OCI-LY3 (cell line): ENCODE data around the gene SLC52A3.

Experiments
- H2AFZ ChIP-seq: fragments of 200-600, 300-600 bp; shearing (Covaris generic); 2 replicates; pipeline ENCODE4 v1.6.0; 2014; ENCODE audit warnings: antibody characterized with exemption, low read depth, low read length
- H3K27ac ChIP-seq: fragments of 200-600, 300-600 bp; sonication (generic); 2 replicates; pipeline ENCODE4 v1.5.1; 2014; ENCODE audit warnings: mild to moderate bottlenecking, low read length, moderate library complexity, mixed read lengths
- H3K27me3 ChIP-seq: fragments of 200-600, 300-600 bp; sonication (generic); 2 replicates; pipeline ENCODE4 v1.6.1; 2014; ENCODE audit warnings: low read depth, low read length, mixed read lengths
- H3K36me3 ChIP-seq: fragments of 200-600, 300-600 bp; sonication (generic); replicated peaks from 2 replicates; pipeline ENCODE3; 2014; ENCODE audit warnings: low read depth, low read length, mixed read lengths
- H3K4me1 ChIP-seq: fragments of 300-600, 200-600 bp; sonication (generic); 2 replicates; pipeline ENCODE4 v1.6.1; 2014; ENCODE audit warnings: low read length, mixed read lengths
- H3K4me2 ChIP-seq: fragments of 200-600, 300-600 bp; sonication (generic); 2 replicates; pipeline ENCODE4 v1.6.1; 2014; ENCODE audit warnings: low read length, mixed read lengths
- H3K4me3 ChIP-seq: fragments of 300-600, 200-600 bp; sonication (generic); 2 replicates; pipeline ENCODE4 v1.5.1; 2014; ENCODE audit warnings: antibody characterized with exemption, mild to moderate bottlenecking, low read length, moderate library complexity
- H3K79me2 ChIP-seq: fragments of 300-600, 200-600 bp; shearing (Covaris generic); 2 replicates; pipeline ENCODE4 v1.6.1; 2014; ENCODE audit warnings: mild to moderate bottlenecking, low read length, mixed read lengths
- H3K9ac ChIP-seq: fragments of 300-600, 200-600 bp; shearing (Covaris generic); 2 replicates; pipeline ENCODE4 v1.6.0; 2014; ENCODE audit warnings: mild to moderate bottlenecking, low read length, moderate library complexity
- H3K9me3 ChIP-seq: fragments of 200-600, 300-600 bp; shearing (Covaris generic); 2 replicates; pipeline ENCODE4 v1.6.1; 2014; ENCODE audit warnings: low read length, mixed read lengths; ENCODE audit not compliant: insufficient read depth
- H4K20me1 ChIP-seq: fragments of 200-600, 300-600 bp; sonication (generic); 2 replicates; pipeline ENCODE4 v1.6.1; 2016; ENCODE audit warnings: low read length, mixed read lengths; ENCODE audit not compliant: insufficient read depth
- EZH2phosphoT487 ChIP-seq: fragments of 200-600 bp; shearing (Covaris generic); IDR thresholded peaks from 2 replicates; pipeline ENCODE4 v1.6.1; 2018; ENCODE audit warnings: antibody characterized with exemption, mixed run types, low read depth
- TF ChIP-seq, protein P1 (sequence below): fragments of 200-600, 300-600 bp; sonication (generic); IDR thresholded peaks from 2 replicates; pipeline ENCODE4 v1.5.1; 2014; ENCODE audit warnings: antibody characterized with exemption, low read length, low read depth

Gene SLC52A3

DNA sequence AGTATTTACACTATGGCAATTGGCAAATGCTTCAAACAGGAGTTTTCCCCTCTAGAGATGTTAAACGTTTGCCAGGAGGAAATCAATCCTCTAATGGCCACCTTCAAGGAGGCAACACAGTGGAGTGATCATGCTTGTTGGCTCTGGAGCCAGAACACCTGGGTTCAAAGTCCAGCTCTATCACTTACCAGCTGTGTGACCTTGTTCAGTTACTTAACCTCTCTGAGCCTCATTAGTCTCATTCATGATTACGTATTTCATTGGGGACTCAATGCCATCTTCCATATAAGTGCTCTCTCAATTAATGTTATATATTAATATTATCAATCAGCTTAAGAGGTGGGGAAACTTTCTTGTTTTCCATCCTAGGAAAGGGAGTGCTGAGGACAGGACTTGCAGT, 26.1 kb downstream of the SLC52A3 start:
- no peaks in the 10 kb centered on the region for H3K79me2 ChIP-seq
- no peak overlapping the region for H3K4me2 ChIP-seq
- no peaks in the 10 kb centered on the region for H3K4me1 ChIP-seq
- H3K9me3 ChIP-seq = peaks cover 8% of the 10 kb centered on the region
- peaks cover 15% of the 10 kb centered on the region; the same call in 1 of the 2 replicates for H3K27me3 ChIP-seq
- no peak overlapping the region for H3K4me3 ChIP-seq
- no peaks in the 10 kb centered on the region for H4K20me1 ChIP-seq
- no peak overlapping the region for H2AFZ ChIP-seq
- no peaks in the 10 kb centered on the region for H3K36me3 ChIP-seq
- H3K9ac ChIP-seq = no peak overlapping the region
- H3K27ac ChIP-seq = no peak overlapping the region
- TF ChIP-seq, protein P1, sequence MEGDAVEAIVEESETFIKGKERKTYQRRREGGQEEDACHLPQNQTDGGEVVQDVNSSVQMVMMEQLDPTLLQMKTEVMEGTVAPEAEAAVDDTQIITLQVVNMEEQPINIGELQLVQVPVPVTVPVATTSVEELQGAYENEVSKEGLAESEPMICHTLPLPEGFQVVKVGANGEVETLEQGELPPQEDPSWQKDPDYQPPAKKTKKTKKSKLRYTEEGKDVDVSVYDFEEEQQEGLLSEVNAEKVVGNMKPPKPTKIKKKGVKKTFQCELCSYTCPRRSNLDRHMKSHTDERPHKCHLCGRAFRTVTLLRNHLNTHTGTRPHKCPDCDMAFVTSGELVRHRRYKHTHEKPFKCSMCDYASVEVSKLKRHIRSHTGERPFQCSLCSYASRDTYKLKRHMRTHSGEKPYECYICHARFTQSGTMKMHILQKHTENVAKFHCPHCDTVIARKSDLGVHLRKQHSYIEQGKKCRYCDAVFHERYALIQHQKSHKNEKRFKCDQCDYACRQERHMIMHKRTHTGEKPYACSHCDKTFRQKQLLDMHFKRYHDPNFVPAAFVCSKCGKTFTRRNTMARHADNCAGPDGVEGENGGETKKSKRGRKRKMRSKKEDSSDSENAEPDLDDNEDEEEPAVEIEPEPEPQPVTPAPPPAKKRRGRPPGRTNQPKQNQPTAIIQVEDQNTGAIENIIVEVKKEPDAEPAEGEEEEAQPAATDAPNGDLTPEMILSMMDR = no peak
- no peak for TF ChIP-seq EZH2phosphoT487

DNA sequence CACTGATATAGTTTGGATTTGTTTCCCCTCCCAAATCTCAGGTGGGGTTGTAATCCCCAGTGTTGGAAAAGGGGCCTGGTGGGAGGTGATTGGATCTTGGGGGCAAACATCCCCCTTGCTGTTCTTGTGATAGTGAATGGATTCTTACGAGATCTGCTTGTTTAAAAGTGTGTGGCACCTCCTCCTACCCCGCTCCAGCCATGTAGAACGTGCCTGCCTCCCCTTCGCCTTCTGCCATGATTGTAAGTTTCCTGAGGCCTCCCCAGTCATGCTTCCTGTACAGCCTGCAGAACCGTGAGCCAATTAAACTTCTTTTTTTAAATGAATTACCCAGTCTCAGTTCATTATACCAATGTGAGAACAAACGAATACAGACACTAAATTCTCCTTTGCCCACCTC, 26.7 kb downstream of the SLC52A3 start:
- Histone ChIP-seq H2AFZ (no peak overlapping the region), H3K9me3 (peaks cover 8% of the 10 kb centered on the region), H3K4me3 (no peak overlapping the region), H3K79me2 (no peaks in the 10 kb centered on the region), H3K9ac (no peak overlapping the region), H3K4me2 (no peak overlapping the region), H3K4me1 (no peaks in the 10 kb centered on the region), H3K27ac (no peak overlapping the region), H3K27me3 (peaks cover 15% of the 10 kb centered on the region; the same call in 1 of the 2 replicates), H4K20me1 (no peaks in the 10 kb centered on the region), H3K36me3 (no peaks in the 10 kb centered on the region)
- TF ChIP-seq, protein P1 = no peak
- no peak for TF ChIP-seq EZH2phosphoT487

DNA sequence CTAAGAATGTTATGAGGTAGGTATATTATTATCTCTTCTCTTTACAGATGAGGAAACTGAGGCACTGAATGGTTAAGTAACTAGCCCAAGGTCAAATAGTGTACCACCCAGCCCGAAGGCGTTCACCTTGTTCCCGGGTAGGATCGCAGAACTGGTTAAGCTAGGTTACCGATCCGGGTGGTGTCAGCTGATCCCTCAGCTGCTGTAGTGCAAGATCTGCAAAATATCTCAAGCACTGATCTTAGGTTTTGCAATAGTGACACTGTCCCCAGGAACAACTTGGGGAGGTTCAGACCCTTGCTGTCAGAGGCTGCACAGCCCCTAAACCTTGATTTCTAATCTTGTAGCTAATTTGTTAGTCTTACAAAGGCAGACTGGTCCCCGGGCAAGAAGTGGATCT, 28.1 kb downstream of the SLC52A3 start:
- Histone ChIP-seq H3K79me2 (no peaks in the 10 kb centered on the region), H3K9ac (no peak overlapping the region), H4K20me1 (no peaks in the 10 kb centered on the region), H3K4me3 (no peak overlapping the region), H3K9me3 (no peaks in the 10 kb centered on the region; the same call in 1 of the 2 replicates), H3K4me2 (no peak overlapping the region), H3K4me1 (no peaks in the 10 kb centered on the region), H3K27me3 (peaks cover 15% of the 10 kb centered on the region; the same call in 1 of the 2 replicates), H3K27ac (no peak overlapping the region), H3K36me3 (no peaks in the 10 kb centered on the region), H2AFZ (no peak overlapping the region)
- no peak for TF ChIP-seq EZH2phosphoT487

DNA sequence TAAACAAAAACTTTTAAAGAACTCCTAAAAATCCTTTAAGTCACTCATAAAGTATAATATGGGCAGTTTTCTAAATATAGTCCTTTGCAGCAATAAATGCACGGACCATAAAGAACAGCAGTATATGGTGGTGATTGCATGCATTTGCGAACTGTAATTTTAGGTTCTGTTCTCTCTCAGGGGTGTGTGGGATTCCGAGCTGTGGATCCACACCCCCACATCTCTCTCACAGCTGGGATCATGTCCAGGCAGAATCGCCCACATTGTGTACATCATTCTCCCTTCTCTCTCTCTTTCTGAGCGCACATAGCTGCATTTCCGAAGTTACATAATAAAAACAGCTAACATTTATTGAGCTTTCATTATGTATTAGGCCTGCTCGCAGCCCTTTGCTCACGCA, 28.6 kb downstream of the SLC52A3 start:
- no peak for TF ChIP-seq EZH2phosphoT487
- TF ChIP-seq, protein P1 = no peak
- Histone ChIP-seq H3K4me1 (no peaks in the 10 kb centered on the region), H3K9ac (no peak overlapping the region), H3K4me2 (no peak overlapping the region), H3K79me2 (no peaks in the 10 kb centered on the region), H3K9me3 (no peaks in the 10 kb centered on the region; the same call in 1 of the 2 replicates), H3K36me3 (no peaks in the 10 kb centered on the region), H3K27ac (no peak overlapping the region), H4K20me1 (no peaks in the 10 kb centered on the region), H2AFZ (no peak overlapping the region), H3K4me3 (no peak overlapping the region), H3K27me3 (peaks cover 15% of the 10 kb centered on the region; the same call in 1 of the 2 replicates)
